ENCODE results near the gene MED26.

The MED26 gene

GRCh38 chr19:16589917-16590316 lies 38.1 kb downstream of the MED26 start:
- peak; percentile 68 for DNase-seq (ENCODE audit: low spot score)

- DNase-seq (ENCODE audit: low spot score) = peak; percentile 63
Observed at GRCh38 chr19:16588824-16589577, 39.0 kb downstream of the MED26 start.

DNA sequence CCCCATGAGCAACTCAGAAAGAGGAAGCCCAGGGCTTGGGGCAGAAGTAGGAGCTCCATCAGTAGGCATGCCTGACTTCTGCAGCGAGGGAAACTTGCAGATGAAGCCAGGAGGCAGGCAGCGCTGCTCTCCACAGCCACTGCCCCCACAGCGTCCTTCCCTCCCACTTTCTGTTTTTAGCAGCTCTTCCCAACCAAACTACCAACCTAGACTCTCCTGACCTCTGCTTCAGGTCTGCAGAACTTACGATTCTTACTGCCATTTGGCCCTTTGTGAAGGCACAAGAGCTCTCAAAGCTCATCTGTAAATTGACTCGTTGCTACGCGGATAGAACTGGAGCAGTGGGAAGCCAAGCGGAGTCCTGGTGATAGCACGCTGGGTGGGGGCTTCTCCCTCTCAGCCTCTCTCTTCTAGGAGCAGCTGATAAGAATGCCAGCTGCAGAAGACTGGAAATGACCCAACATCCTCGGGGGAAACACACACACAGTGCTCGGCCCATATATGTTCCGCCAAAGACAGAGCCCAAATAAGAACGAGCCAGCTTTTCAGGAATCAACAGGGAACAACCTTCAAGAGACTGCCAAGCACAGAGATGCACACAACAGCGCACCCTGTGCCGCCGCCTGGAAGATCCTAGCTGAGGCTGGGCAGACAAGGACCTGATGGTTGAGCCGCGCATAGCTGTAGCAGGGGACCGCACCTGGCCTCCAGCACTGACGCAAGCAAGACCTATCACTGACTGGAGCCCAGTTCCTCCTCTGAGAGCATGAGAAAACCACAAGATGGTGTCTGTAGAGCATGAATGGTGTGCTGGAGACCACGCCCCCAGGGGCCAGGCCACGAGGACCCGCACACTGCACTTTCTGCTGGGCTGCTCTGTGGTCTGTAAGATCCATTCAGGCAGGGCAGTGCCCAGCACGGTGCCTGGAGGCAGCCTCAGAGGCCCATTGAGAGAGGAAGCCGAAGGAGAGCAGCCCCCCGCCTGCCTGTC lies 39.9 kb downstream of the MED26 start:
- peak; percentile 98 for DNase-seq (ENCODE audit: low spot score)

GRCh38 chr19:16586991-16587832 lies 40.8 kb downstream of the MED26 start:
- DNase-seq (ENCODE audit: low spot score) = peak; percentile 96

- no peak for DNase-seq (ENCODE audit: low spot score)
Observed at GRCh38 chr19:16586477-16586871, 41.5 kb downstream of the MED26 start.

DNA sequence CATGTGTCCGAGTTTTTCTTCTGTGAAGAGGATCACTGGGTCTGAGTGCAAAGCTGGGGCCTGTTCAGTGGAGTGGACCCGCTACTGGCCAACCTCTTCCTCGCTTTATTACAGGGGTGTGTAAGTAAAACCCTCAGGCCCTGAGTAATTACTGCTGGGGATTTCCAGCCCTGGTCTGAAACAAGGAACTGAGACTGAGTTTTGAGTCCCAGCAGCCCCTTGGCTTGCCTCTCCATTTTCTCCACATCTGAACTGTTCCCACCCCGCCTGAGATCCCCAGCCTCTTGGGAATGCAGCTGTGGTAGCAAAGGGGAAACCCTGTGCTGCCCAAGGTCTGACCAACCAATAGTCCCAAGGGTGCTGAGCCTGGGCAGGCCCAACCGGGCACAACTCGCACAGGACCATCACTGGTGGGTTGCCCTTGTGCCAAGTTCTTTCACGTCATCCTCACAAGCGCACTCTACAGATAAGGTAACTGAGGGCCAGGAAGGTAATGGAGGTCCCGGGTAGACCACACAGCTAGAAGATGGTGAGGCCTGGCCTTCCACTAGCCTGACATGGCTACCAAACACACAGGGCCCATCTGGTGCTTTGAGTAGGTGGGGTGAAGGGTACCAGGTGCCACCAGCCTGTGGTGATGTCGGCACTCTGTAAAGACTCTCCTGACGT lies 42.1 kb downstream of the MED26 start:
- peak; percentile 93 for DNase-seq (ENCODE audit: low spot score)

GRCh38 chr19:16585094-16585801 lies 42.8 kb downstream of the MED26 start:
- no peak for DNase-seq (ENCODE audit: low spot score)

GRCh38 chr19:16584248-16585093 lies 43.5 kb downstream of the MED26 start:
- DNase-seq (ENCODE audit: low spot score) = peak; percentile 97

GRCh38 chr19:16582486-16583261 lies 45.3 kb downstream of the MED26 start:
- DNase-seq (ENCODE audit: low spot score) = no peak

- DNase-seq (ENCODE audit: low spot score) = no peak
Observed at GRCh38 chr19:16581971-16582343, 46.0 kb downstream of the MED26 start.

GRCh38 chr19:16581145-16581970 lies 46.6 kb downstream of the MED26 start:
- no peak for DNase-seq (ENCODE audit: low spot score)

- DNase-seq (ENCODE audit: low spot score) = no peak
Observed at GRCh38 chr19:16579381-16579780, 48.6 kb downstream of the MED26 start.

DNA sequence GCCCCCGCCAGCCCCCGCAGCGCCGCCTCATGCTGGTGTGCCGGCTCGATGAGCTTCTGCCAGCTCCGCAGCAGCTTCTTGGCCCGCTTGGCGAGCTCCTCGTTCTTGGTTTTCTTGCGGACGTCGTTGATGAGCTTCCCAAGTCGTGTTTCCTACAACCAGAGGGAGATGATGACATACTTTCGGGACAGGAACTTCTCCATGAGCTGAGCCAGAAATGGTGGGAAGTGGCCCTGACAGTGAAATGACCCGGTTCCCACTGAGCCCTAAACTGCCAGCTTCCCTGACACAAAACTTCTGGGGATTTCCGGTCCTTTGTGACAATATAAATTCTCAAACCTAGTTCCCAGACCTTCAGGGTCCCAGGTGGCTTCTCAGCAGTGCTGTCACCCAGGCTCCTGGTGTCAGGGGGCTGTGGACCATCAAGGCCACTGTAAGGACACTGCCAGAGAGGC lies 50.4 kb downstream of the MED26 start:
- DNase-seq (ENCODE audit: low spot score) = no peak

- DNase-seq (ENCODE audit: low spot score) = no peak
Observed at GRCh38 chr19:16576690-16577530, 51.1 kb downstream of the MED26 start.

DNA sequence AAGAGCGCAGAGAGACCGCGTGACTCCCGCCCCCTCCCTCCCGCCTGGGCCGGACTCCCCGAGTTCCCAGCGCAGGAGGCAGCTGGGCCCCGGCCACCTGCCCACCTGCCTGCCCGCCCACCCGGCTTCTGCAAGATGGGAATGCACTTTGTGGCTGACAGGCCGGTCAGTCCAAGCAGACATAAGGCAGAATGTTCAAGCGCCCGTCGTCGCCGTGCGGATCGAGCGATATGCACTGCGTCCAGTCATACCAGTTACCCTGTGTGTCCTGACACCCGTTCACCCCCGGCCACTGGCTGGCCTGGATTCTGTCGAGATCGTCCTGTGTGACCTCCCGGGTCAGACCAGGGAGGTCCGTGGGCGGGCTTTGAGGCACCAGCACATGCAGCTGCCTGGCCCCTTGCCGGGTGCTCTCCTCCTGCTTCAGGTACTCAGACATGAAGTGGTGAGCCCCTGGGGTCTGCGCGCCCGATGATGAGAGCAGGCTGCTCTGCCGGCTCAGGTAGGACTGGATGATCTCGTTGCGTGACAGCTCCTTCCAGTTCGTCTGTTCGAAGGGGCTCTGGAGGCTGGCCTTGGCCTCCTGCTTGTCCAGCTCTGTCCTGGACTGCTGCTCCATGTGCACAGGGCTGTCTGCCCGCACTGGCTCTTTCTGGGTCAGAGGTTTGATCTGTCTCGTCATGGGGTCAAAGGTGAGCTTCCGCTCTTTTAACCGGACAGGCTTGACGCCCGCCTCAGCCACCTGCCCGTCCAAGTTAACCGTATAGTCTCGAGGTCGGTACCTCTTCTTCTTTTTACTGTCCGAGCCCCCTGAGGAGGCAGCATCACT lies 51.9 kb downstream of the MED26 start:
- no peak for DNase-seq (ENCODE audit: low spot score)

DNA sequence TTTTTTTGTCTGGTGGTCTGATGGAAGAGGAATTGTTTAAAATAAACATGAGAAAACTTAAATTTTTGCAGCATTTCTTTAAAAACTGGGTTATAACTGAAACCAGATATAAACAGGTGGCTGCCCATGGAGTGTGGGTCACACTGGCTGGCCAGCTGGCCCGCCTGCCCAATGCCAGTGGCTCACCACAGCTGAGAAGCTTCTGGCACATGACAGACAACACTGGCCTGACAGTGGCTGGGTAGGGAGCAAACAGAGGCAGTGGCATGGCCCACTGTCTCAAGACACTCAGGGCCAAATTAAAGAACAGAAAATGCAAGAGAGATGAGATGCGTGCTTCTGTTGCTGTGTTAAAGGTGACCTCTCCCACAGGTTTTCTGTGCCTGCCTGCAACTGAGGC lies 52.7 kb downstream of the MED26 start:
- no peak for DNase-seq (ENCODE audit: low spot score)
